Loucy (cell line): Measurements from ENCODE around the gene ZNF267.

Source experiments
- CTCF ChIP-seq: fragments of 200-600 bp; sonication (generic); conservative IDR thresholded peaks from 2 replicates; pipeline ENCODE4 v1.5.1; 2014; ENCODE audit warnings: mild to moderate bottlenecking, antibody characterized with exemption, low read length
- EZH2phosphoT487 ChIP-seq: fragments of 200-600 bp; IDR thresholded peaks from 2 replicates; pipeline ENCODE4 v1.6.1; 2018; ENCODE audit warnings: antibody characterized with exemption, mild to moderate bottlenecking, moderate library complexity, borderline replicate concordance

- TF ChIP-seq CTCF (no peak), EZH2phosphoT487 (no peak)
Measured at GRCh38 chr16:31876951-31877828, 3.6 kb downstream of the ZNF267 start.
